Measurements from ENCODE around the gene FOXO3.

- no peak for TF ChIP-seq CTCF (IDR thresholded peaks at IDR 0.05; ENCODE audit: low read depth, low read length, poor library complexity, severe bottlenecking)
- TF ChIP-seq EZH2phosphoT487 (IDR thresholded peaks at IDR 0.05; ENCODE audit: borderline replicate concordance, low read length), result no peak
Observed at GRCh38 chr6:108591040-108591816, 30.5 kb downstream of the FOXO3 start.

Data from DOHH2 (cell line).